CD14-positive monocyte (primary cell): ENCODE data around the gene PLXNA4. TPM values are rescaled to one million over a fixed set of nuclear protein-coding genes. Genes with fewer than 3 reads are reported as not detected.

Experiments used
- DNase-seq, 3 donors: peaks; one replicate each; pipeline ENCODE4 v3.0.0-alpha.2; 2011 to 2022
- H2AFZ ChIP-seq: 2 replicates; pipeline ENCODE4 v1.6.0; 2012; ENCODE audit warnings: mild to moderate bottlenecking, low read depth, low read length, inconsistent platforms; ENCODE audit not compliant: insufficient read depth, poor library complexity, severe bottlenecking
- H3K27ac ChIP-seq, 2 donors: 1 replicate in 1 of 2; 2 replicates in 1 of 2; pipeline ENCODE4 v1.5.1; 2012 to 2013; ENCODE audit warnings: low read length in 2 of 2, control low read depth in 1 of 2, inconsistent platforms in 1 of 2, low read depth in 1 of 2, mild to moderate bottlenecking in 1 of 2
- H3K27me3 ChIP-seq, 2 donors: one replicate each; pipeline versions ENCODE4 v1.6.0 to v1.6.1; 2011 to 2013; ENCODE audit warnings: low read length in 2 of 2; ENCODE audit not compliant: control insufficient read depth in 2 of 2, insufficient read depth in 2 of 2
- H3K36me3 ChIP-seq, 2 donors: replicated peaks in 1 of 2; 1 replicate in 1 of 2; 2 replicates in 1 of 2; pipeline versions ENCODE4 v1.5.1 to v1.6.1; 2012 to 2013; ENCODE audit warnings: low read length in 2 of 2, control low read depth in 1 of 2, inconsistent platforms in 1 of 2, mild to moderate bottlenecking in 1 of 2; ENCODE audit not compliant: insufficient read depth in 2 of 2, control insufficient read depth in 1 of 2
- H3K4me1 ChIP-seq, 2 donors: 1 replicate in 1 of 2; 2 replicates in 1 of 2; pipeline versions ENCODE4 v1.5.1 to v1.6.1; 2012 to 2013; ENCODE audit warnings: low read length in 2 of 2, control low read depth in 1 of 2, inconsistent platforms in 1 of 2, mild to moderate bottlenecking in 1 of 2, moderate library complexity in 1 of 2; ENCODE audit not compliant: insufficient read depth in 2 of 2, control insufficient read depth in 1 of 2
- H3K4me2 ChIP-seq: replicated peaks from 2 replicates; pipeline ENCODE3; 2012; ENCODE audit warnings: low read length, moderate library complexity, mild to moderate bottlenecking; ENCODE audit not compliant: poor library complexity, severe bottlenecking; ENCODE audit errors: extremely low read depth
- H3K4me3 ChIP-seq, 3 experiments: fragments of 200-600 bp in 1 of 3; sonication (generic) in 1 of 3; replicated peaks in 1 of 3; 1 replicate in 2 of 3; 2 replicates in 1 of 3; pipeline ENCODE4 v1.5.1; 2011 to 2013; ENCODE audit warnings: low read length in 3 of 3, mild to moderate bottlenecking in 3 of 3, control low read depth in 2 of 3, low read depth in 2 of 3, inconsistent platforms in 1 of 3, moderate library complexity in 1 of 3
- H3K79me2 ChIP-seq: 2 replicates; pipeline ENCODE4 v1.6.0; 2012; ENCODE audit warnings: mild to moderate bottlenecking, control low read depth, inconsistent platforms, low read length, moderate library complexity; ENCODE audit not compliant: insufficient read depth
- H3K9ac ChIP-seq: 2 replicates; pipeline ENCODE4 v1.6.0; 2017; ENCODE audit warnings: low read length, mild to moderate bottlenecking; ENCODE audit not compliant: insufficient read depth, poor library complexity, severe bottlenecking
- H3K9me3 ChIP-seq, 2 donors: replicated peaks in 1 of 2; 1 replicate in 1 of 2; 2 replicates in 1 of 2; pipeline versions ENCODE4 v1.5.1 to v1.6.1; 2012 to 2013; ENCODE audit warnings: low read length in 2 of 2, control low read depth in 1 of 2; ENCODE audit not compliant: control insufficient read depth in 1 of 2, insufficient read depth in 1 of 2
- H4K20me1 ChIP-seq: 2 replicates; pipeline ENCODE4 v1.6.0; 2012; ENCODE audit warnings: mild to moderate bottlenecking, low read length, control low read depth, moderate library complexity; ENCODE audit not compliant: insufficient read depth
- H3K27ac Mint-ChIP-seq, 7 donors: one replicate each; pipeline ENCODE4 v1.8.0; 2020; ENCODE audit warnings: mild to moderate bottlenecking in 7 of 7, mixed read lengths in 7 of 7, moderate library complexity in 6 of 7, inconsistent platforms in 2 of 7
- H3K27me3 Mint-ChIP-seq, 3 donors: one replicate each; pipeline ENCODE4 v1.8.0; 2021 to 2022; ENCODE audit warnings: low read depth in 3 of 3, mild to moderate bottlenecking in 3 of 3, mixed read lengths in 3 of 3, moderate library complexity in 3 of 3, inconsistent platforms in 1 of 3
- H3K36me3 Mint-ChIP-seq, 2 donors: one replicate each; pipeline ENCODE4 v1.8.0; 2020; ENCODE audit warnings: mixed read lengths in 2 of 2, inconsistent platforms in 1 of 2, mild to moderate bottlenecking in 1 of 2
- H3K4me1 Mint-ChIP-seq: one replicate; pipeline ENCODE4 v1.8.0; 2020; ENCODE audit warnings: mild to moderate bottlenecking, mixed read lengths
- H3K4me3 Mint-ChIP-seq, 2 donors: one replicate each; pipeline ENCODE4 v1.8.0; 2020; ENCODE audit warnings: mild to moderate bottlenecking in 2 of 2, mixed read lengths in 2 of 2, moderate library complexity in 1 of 2
- H3K9me3 Mint-ChIP-seq, 7 donors: one replicate each; pipeline ENCODE4 v1.8.0; 2020 to 2022; ENCODE audit warnings: mixed read lengths in 7 of 7, mild to moderate bottlenecking in 6 of 7, moderate library complexity in 6 of 7, inconsistent platforms in 2 of 7
- WGBS: methylation state at CpG from one replicate; pipeline ENCODE4 v1.1.5; 2013; ENCODE audit warnings: missing lambda C conversion rate; ENCODE audit not compliant: insufficient coverage; 5-methylcytosine and 5-hydroxymethylcytosine counted together
- intact Hi-C, 2 donors: fragments of 100-400 bp; cut with micrococcal nuclease; formaldehyde crosslinking; loops; one replicate each; pipeline versions ENCODE4 v1.15.0 to v1.15.1; 2023
- polyA plus RNA-seq, 3 donors: library from polyadenylated mRNA; depleted of rRNA in 1 of 3; unstranded in 2 of 3; stranded (reverse) in 1 of 3; fragments of 300-500 nt in 2 of 3; fragments of >200 nt in 1 of 3; fragmentation: Illumina TruSeq in 2 of 3; gene quantifications; 1 replicate in 2 of 3; 2 replicates in 1 of 3; pipeline ENCODE4 v1.2.3, GENCODE V29; 2012 to 2021
- TF ChIP-seq, protein P1 (sequence below): fragments of 200-600 bp; IDR thresholded peaks from one replicate; pipeline ENCODE4 v1.8.0; 2022; ENCODE audit warnings: antibody characterized with exemption, mild to moderate bottlenecking

Gene PLXNA4
- polyA plus RNA-seq, 3 donors: not detected

GRCh38 chr7:132544999-132545398, 31.3 kb downstream of the PLXNA4 start:
- no peak overlapping the region for H3K4me2 ChIP-seq
- no peaks in the 10 kb centered on the region for H3K4me1 Mint-ChIP-seq
- H3K27me3 Mint-ChIP-seq: peaks cover 7 to 18% (median 18%) of the 10 kb centered on the region in 3 donors
- no peak overlapping the region for H3K27ac Mint-ChIP-seq
- H3K9ac ChIP-seq: no peak overlapping the region
- no peak overlapping the region for H3K4me3 ChIP-seq
- peaks cover 0 to 12% of the 10 kb centered on the region in 2 donors for H3K27me3 ChIP-seq
- no CpG with 5 or more reads among the region's 1 CpG for whole genome bisulfite sequencing
- no peak for DNase-seq
- no peaks in the 10 kb centered on the region for H3K79me2 ChIP-seq
- H3K9me3 ChIP-seq: peaks cover 0 to 1% of the 10 kb centered on the region in 2 donors
- no peaks in the 10 kb centered on the region for H3K36me3 ChIP-seq
- intact Hi-C loops: no loop called here
- peaks cover 0 to 6% (median 3%) of the 10 kb centered on the region in 7 donors for H3K9me3 Mint-ChIP-seq
- no peaks in the 10 kb centered on the region for H3K36me3 Mint-ChIP-seq
- no peak overlapping the region for H3K4me3 Mint-ChIP-seq
- TF ChIP-seq, protein P1, sequence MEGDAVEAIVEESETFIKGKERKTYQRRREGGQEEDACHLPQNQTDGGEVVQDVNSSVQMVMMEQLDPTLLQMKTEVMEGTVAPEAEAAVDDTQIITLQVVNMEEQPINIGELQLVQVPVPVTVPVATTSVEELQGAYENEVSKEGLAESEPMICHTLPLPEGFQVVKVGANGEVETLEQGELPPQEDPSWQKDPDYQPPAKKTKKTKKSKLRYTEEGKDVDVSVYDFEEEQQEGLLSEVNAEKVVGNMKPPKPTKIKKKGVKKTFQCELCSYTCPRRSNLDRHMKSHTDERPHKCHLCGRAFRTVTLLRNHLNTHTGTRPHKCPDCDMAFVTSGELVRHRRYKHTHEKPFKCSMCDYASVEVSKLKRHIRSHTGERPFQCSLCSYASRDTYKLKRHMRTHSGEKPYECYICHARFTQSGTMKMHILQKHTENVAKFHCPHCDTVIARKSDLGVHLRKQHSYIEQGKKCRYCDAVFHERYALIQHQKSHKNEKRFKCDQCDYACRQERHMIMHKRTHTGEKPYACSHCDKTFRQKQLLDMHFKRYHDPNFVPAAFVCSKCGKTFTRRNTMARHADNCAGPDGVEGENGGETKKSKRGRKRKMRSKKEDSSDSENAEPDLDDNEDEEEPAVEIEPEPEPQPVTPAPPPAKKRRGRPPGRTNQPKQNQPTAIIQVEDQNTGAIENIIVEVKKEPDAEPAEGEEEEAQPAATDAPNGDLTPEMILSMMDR: no peak
- no peaks in the 10 kb centered on the region for H4K20me1 ChIP-seq
- H3K27ac ChIP-seq: no peak overlapping the region
- H3K4me1 ChIP-seq: no peaks in the 10 kb centered on the region
- H2AFZ ChIP-seq: no peak overlapping the region

- no peak overlapping the region for H3K4me2 ChIP-seq
- no peak overlapping the region for H2AFZ ChIP-seq
- H3K4me1 ChIP-seq: no peaks in the 10 kb centered on the region
- H4K20me1 ChIP-seq: no peaks in the 10 kb centered on the region
- peak overlapping the region in 1 of 2 donors; percentile 39 for H3K4me3 Mint-ChIP-seq
- peaks cover 7 to 19% (median 15%) of the 10 kb centered on the region in 3 donors for H3K27me3 Mint-ChIP-seq
- H3K79me2 ChIP-seq: no peaks in the 10 kb centered on the region
- H3K4me1 Mint-ChIP-seq: no peaks in the 10 kb centered on the region
- no peak overlapping the region for H3K4me3 ChIP-seq
- H3K27ac Mint-ChIP-seq: peak overlapping the region in 1 of 7 donors; percentile 56
- peaks cover 0 to 4% (median 2%) of the 10 kb centered on the region in 7 donors for H3K9me3 Mint-ChIP-seq
- no peak overlapping the region for H3K27ac ChIP-seq
- H3K27me3 ChIP-seq: peaks cover 0 to 8% of the 10 kb centered on the region in 2 donors
- WGBS: 86% methylated on average over 1 of the region's 1 CpG
- H3K36me3 Mint-ChIP-seq: no peaks in the 10 kb centered on the region
- no peaks in the 10 kb centered on the region for H3K36me3 ChIP-seq
- no peak for DNase-seq
- no peak overlapping the region for H3K9ac ChIP-seq
- intact Hi-C loops: no loop called here
- H3K9me3 ChIP-seq: no peaks in the 10 kb centered on the region
- TF ChIP-seq, protein P1: no peak
Measured at GRCh38 chr7:132544025-132544424, 32.2 kb downstream of the PLXNA4 start.
